BE2C (cell line): ENCODE data around the gene TMEM86A.
"Not testable (repeated sequence)": the region's sequence is repeated elsewhere in the genome, so short reads cannot be mapped to it uniquely, and the experiment has no call there.

Experiments used
- DNase-seq: peaks from one replicate; pipeline ENCODE4 v3.0.0-alpha.2; 2020
- H3K27me3 ChIP-seq: fragments of 250-450 bp; sonication (Bioruptor Pico); 2 replicates; pipeline ENCODE4 v1.5.1; 2020; ENCODE audit warnings: mild to moderate bottlenecking
- H3K36me3 ChIP-seq: fragments of 250-450 bp; sonication (Bioruptor Pico); 2 replicates; pipeline ENCODE4 v1.5.1; 2020; ENCODE audit warnings: mild to moderate bottlenecking
- H3K4me1 ChIP-seq: fragments of 250-450 bp; sonication (Bioruptor Pico); 2 replicates; pipeline ENCODE4 v1.5.1; 2020
- H3K4me3 ChIP-seq: 2 replicates; pipeline ENCODE4 v1.5.1; 2011; ENCODE audit warnings: low read depth, low read length
- H3K9me3 ChIP-seq: fragments of 250-450 bp; sonication (Bioruptor Pico); 2 replicates; pipeline ENCODE4 v1.5.1; 2020
- CTCF ChIP-seq: IDR thresholded peaks from 2 replicates; pipeline ENCODE4 v1.5.1; 2012; ENCODE audit warnings: mild to moderate bottlenecking, low read depth, low read length

TMEM86A gene

DNA sequence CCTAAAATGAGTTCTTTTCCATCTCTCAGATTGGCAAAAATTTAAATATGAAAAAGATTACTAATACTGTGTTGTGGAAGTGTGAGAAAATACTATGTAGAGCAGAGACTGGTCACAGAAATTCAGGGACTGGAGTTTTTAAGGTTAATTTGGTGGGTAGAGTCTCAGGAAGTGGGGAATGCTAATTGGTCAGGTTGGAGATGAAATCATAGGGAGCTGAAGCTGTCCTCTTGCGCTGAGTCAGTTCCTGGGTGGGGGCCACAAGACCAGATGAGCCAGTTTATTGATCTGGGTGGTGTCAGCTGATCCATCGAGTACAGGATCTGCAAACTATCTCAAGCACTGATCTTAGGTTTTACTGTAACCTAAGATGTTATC lies 29.4 kb upstream of the TMEM86A start:
- no peak for TF ChIP-seq CTCF
- Histone ChIP-seq H3K36me3 (no peaks in the 10 kb centered on the region), H3K27me3 (no peaks in the 10 kb centered on the region), H3K4me3 (no peak overlapping the region), H3K4me1 (no peaks in the 10 kb centered on the region), H3K9me3 (no peaks in the 10 kb centered on the region)
- no peak for DNase-seq

GRCh38 chr11:18669711-18670110 lies 28.9 kb upstream of the TMEM86A start:
- no peak for TF ChIP-seq CTCF

DNA sequence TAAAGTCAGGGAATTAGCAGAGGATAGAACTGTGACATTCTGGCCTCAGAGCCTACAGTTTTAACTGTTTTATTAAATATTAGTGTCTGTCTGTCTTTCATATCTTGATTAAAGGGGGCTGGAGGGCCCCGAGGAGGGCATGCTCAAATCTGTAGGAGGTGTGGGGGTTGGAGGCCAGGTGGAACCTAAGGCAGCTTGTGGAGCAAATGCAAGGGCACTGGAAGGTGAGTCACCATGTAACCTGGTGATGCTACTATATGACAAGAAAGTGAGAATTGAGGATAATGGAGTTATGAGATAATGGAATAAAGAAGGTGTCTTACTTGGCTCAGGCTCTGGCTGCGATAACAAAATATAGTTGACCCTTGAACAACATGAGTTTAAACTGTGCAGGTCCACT lies 27.3 kb upstream of the TMEM86A start:
- Histone ChIP-seq H3K27me3 (no peaks in the 10 kb centered on the region), H3K36me3 (no peaks in the 10 kb centered on the region), H3K9me3 (no peaks in the 10 kb centered on the region), H3K4me1 (no peaks in the 10 kb centered on the region), H3K4me3 (no peak overlapping the region)
- TF ChIP-seq CTCF = no peak
- no peak for DNase-seq

More at GRCh38 chr11:18669711-18670110, 28.9 kb upstream of the TMEM86A start:
- no peak for DNase-seq
- H3K4me3 ChIP-seq = no peak overlapping the region
- no peaks in the 10 kb centered on the region for H3K27me3 ChIP-seq
- no peaks in the 10 kb centered on the region for H3K9me3 ChIP-seq
- no peaks in the 10 kb centered on the region for H3K36me3 ChIP-seq
- H3K4me1 ChIP-seq = no peaks in the 10 kb centered on the region

GRCh38 chr11:18672209-18672608 lies 26.4 kb upstream of the TMEM86A start:
- not testable (repeated sequence) for H3K36me3 ChIP-seq, H3K4me1 ChIP-seq, H3K4me3 ChIP-seq, H3K27me3 ChIP-seq, DNase-seq, H3K9me3 ChIP-seq

- DNase-seq = no peak
- no peak for TF ChIP-seq CTCF
- Histone ChIP-seq H3K36me3 (no peaks in the 10 kb centered on the region), H3K4me3 (no peak overlapping the region), H3K9me3 (no peaks in the 10 kb centered on the region), H3K27me3 (no peaks in the 10 kb centered on the region), H3K4me1 (no peaks in the 10 kb centered on the region)
Observed at GRCh38 chr11:18676803-18677202, 21.8 kb upstream of the TMEM86A start.

GRCh38 chr11:18677560-18677959 lies 21.0 kb upstream of the TMEM86A start:
- H3K27me3 ChIP-seq = no peaks in the 10 kb centered on the region
- no peak overlapping the region for H3K4me3 ChIP-seq
- no peak for TF ChIP-seq CTCF
- no peaks in the 10 kb centered on the region for H3K9me3 ChIP-seq
- DNase-seq = no peak
- H3K36me3 ChIP-seq = no peaks in the 10 kb centered on the region
- no peaks in the 10 kb centered on the region for H3K4me1 ChIP-seq

DNA sequence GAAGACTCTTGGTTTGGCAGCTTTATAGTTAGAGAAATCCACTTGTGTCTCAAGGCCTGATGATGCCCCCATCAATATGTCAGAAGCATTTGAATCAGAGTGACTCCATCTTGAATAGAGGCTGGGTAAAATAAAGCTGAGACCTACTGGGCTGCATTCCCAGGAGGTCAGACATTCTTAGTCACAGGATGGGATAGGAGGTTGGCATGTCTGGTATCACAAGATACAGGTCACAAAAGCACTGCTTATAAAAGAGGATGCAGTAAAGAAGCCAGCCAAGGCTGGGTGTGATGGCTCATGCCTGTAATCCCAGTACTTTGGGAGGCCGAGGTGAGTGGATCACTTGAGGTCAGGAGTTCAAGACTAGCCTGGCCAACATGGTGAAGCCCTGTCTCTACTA lies 16.6 kb upstream of the TMEM86A start:
- not testable (repeated sequence) for DNase-seq, H3K4me1 ChIP-seq, H3K4me3 ChIP-seq, H3K27me3 ChIP-seq, H3K36me3 ChIP-seq, H3K9me3 ChIP-seq
